OCI-LY7 (cell line): ENCODE results near the gene NCK2. TPM values are rescaled to one million over a fixed set of nuclear protein-coding genes. Genes with fewer than 3 reads are reported as not detected.

Experiments
- BruUV-seq: library from RNA; stranded (reverse); fragments of 400-500 nt; replicated peaks from 2 replicates; lab custom pipeline; 2021; lab: Mats Ljungman, UMichigan
- CTCF ChIA-PET: fragments of 300-600 bp; sonication (Branson Sonifier 250); formaldehyde crosslinking; loops from one replicate; lab custom pipeline; 2022; ENCODE audit warnings: antibody characterized with exemption; ENCODE audit not compliant: unreplicated experiment; lab: Charles Lee
- POLR2A ChIA-PET: fragments of 300-600 bp; sonication (Branson Sonifier 250); formaldehyde crosslinking; loops from one replicate; lab custom pipeline; 2022; ENCODE audit warnings: antibody characterized with exemption; lab: Charles Lee
- DNase-seq: peaks from one replicate; pipeline ENCODE4 v3.0.0-alpha.2; 2015; ENCODE audit warnings: low spot score
- H2AFZ ChIP-seq: fragments of 200-600 bp; sonication (generic), shearing (Covaris generic); 2 replicates; pipeline ENCODE4 v1.6.1; 2014; ENCODE audit warnings: mild to moderate bottlenecking, antibody characterized with exemption, low read length, moderate library complexity
- H3K27ac ChIP-seq: fragments of 200-600 bp; sonication (generic); 2 replicates; pipeline ENCODE4 v1.5.1; 2014; ENCODE audit warnings: mixed run types, low read depth, mild to moderate bottlenecking, moderate library complexity, low read length, inconsistent platforms; ENCODE audit not compliant: poor library complexity, severe bottlenecking
- H3K36me3 ChIP-seq: fragments of 200-600 bp; sonication (generic); 2 replicates; pipeline ENCODE4 v1.6.1; 2014; ENCODE audit warnings: mild to moderate bottlenecking, antibody characterized with exemption, low read length, moderate library complexity, mixed read lengths; ENCODE audit not compliant: insufficient read depth
- H3K4me1 ChIP-seq: fragments of 200-600 bp; sonication (generic); 2 replicates; pipeline ENCODE4 v1.5.1; 2014; ENCODE audit warnings: mild to moderate bottlenecking, low read length; ENCODE audit not compliant: insufficient read depth, poor library complexity, severe bottlenecking
- H3K4me2 ChIP-seq: fragments of 200-600 bp; sonication (generic); 2 replicates; pipeline ENCODE4 v1.6.1; 2014; ENCODE audit warnings: mild to moderate bottlenecking, low read length
- H3K4me3 ChIP-seq: fragments of 200-600 bp; sonication (generic); 2 replicates; pipeline ENCODE4 v1.5.1; 2014; ENCODE audit warnings: mild to moderate bottlenecking, low read depth, low read length; ENCODE audit not compliant: poor library complexity, severe bottlenecking
- H3K79me2 ChIP-seq: fragments of 200-600 bp; sonication (generic); 2 replicates; pipeline ENCODE4 v1.6.1; 2016; ENCODE audit warnings: low read depth, mild to moderate bottlenecking, low read length, moderate library complexity, mixed read lengths; ENCODE audit not compliant: insufficient read depth
- H3K9me2 ChIP-seq: fragments of 200-600 bp; sonication (generic); 2 replicates; pipeline ENCODE4 v1.6.1; 2016; ENCODE audit warnings: mild to moderate bottlenecking, low read length, mixed read lengths; ENCODE audit not compliant: insufficient read depth
- H3K9me3 ChIP-seq: fragments of 200-600 bp; sonication (generic); 2 replicates; pipeline ENCODE4 v1.6.1; 2014; ENCODE audit warnings: mild to moderate bottlenecking, mixed run types, low read length, mixed read lengths
- H4K20me1 ChIP-seq: fragments of 200-600 bp; sonication (generic); 2 replicates; pipeline ENCODE4 v1.6.1; 2014; ENCODE audit warnings: mild to moderate bottlenecking, antibody characterized with exemption, low read length, moderate library complexity, mixed read lengths; ENCODE audit not compliant: insufficient read depth
- CTCF ChIP-seq: fragments of 200-600 bp; sonication (generic); conservative IDR thresholded peaks from 2 replicates; pipeline ENCODE4 v1.5.1; 2014; ENCODE audit warnings: mild to moderate bottlenecking, antibody characterized with exemption, low read length, moderate library complexity, mixed read lengths
- EZH2phosphoT487 ChIP-seq: fragments of 200-600 bp; sonication (generic); IDR thresholded peaks from 2 replicates; pipeline ENCODE4 v1.6.1; 2018; ENCODE audit warnings: low read depth, borderline replicate concordance, mild to moderate bottlenecking, mixed run types, antibody characterized with exemption, low read length, moderate library complexity, mixed read lengths
- intact Hi-C: fragments of 100-400 bp; cut with micrococcal nuclease; formaldehyde crosslinking; loops from one replicate; pipeline ENCODE4 v1.10.0; 2022; ENCODE audit not compliant: unreplicated experiment
- total RNA-seq, 2 experiments: library from RNA; depleted of rRNA in 1 of 2; stranded (reverse); fragments of >200 nt in 1 of 2; shearing (Covaris generic) in 1 of 2; gene quantifications; 2 replicates each; pipeline ENCODE4 v1.2.3, GENCODE V29; 2014 to 2022

NCK2 gene
- total RNA-seq, 2 experiments from 2014 or later: 23.4 to 34.2 TPM

- Histone ChIP-seq H3K4me1 (peaks cover 35% of the 10 kb centered on the region), H3K36me3 (peaks cover 7% of the 10 kb centered on the region), H3K9me2 (no peaks in the 10 kb centered on the region), H3K4me3 (no peak overlapping the region), H3K9me3 (peaks cover 12% of the 10 kb centered on the region; the same call in 1 of the 2 replicates), H4K20me1 (no peaks in the 10 kb centered on the region), H3K4me2 (no peak overlapping the region), H2AFZ (no peak overlapping the region), H3K27ac (no peak overlapping the region), H3K79me2 (no peaks in the 10 kb centered on the region)
- no TSS peak for BruUV-seq
- intact Hi-C loops: loop anchor here (5.0 to 10.0 kb wide), 2 partner anchors 87 to 309 kb away; no protein-coding TSS in a partner anchor
- DNase-seq: no peak
- TF ChIP-seq CTCF (no peak), EZH2phosphoT487 (no peak)
- ChIA-PET CTCF (no interaction called here), POLR2A (interaction anchor here (0.7 kb wide), 1 partner anchor 75 kb away, joined by 4 read pairs; no protein-coding TSS in a partner anchor)
These were observed 139.4 kb downstream of the NCK2 start for GRCh38 chr2:105883911-105884694.

GRCh38 chr2:105885456-105885855 lies 140.7 kb downstream of the NCK2 start:
- intact Hi-C loops: loop anchor here (10.0 kb wide), 1 partner anchor 311 kb away; no protein-coding TSS in a partner anchor
- Histone ChIP-seq H3K36me3 (peaks cover 6% of the 10 kb centered on the region), H2AFZ (no peak overlapping the region), H3K79me2 (no peaks in the 10 kb centered on the region), H3K9me2 (no peaks in the 10 kb centered on the region), H3K9me3 (peaks cover 15% of the 10 kb centered on the region; the same call in 1 of the 2 replicates), H3K4me2 (peak overlapping the region; percentile 64), H3K4me1 (peaks cover 29% of the 10 kb centered on the region), H4K20me1 (no peaks in the 10 kb centered on the region), H3K4me3 (peak overlapping the region; percentile 37), H3K27ac (no peak overlapping the region)
- DNase-seq: peak; percentile 51
- POLR2A ChIA-PET: interaction anchor here (0.6 to 1.5 kb wide), 7 partner anchors 11 to 426 kb away, joined by 3 to 7 read pairs (median 3); no protein-coding TSS in a partner anchor
- TF ChIP-seq CTCF (no peak), EZH2phosphoT487 (no peak)
- CTCF ChIA-PET: no interaction called here
- no TSS peak for BruUV-seq
